Upper lobe of left lung (tissue), 4 donors: ENCODE data around the gene KIAA1958.

Experiments
- CTCF ChIP-seq, 6 experiments: fragments of 450-650 bp in 4 of 6; fragments of 200-600 bp in 2 of 6; sonication (generic) in 2 of 6; IDR thresholded peaks; one replicate each; pipeline ENCODE4 v1.5.1; 2016 to 2019; ENCODE audit warnings: antibody characterized with exemption in 6 of 6
- POLR2AphosphoS5 ChIP-seq, 2 donors: sonication (generic); formaldehyde crosslinking; IDR thresholded peaks; one replicate each; pipeline ENCODE4 v1.5.1; 2017; ENCODE audit warnings: antibody characterized with exemption in 2 of 2

GRCh38 chr9:112670991-112671625 is 184.5 kb downstream of the KIAA1958 start:
- TF ChIP-seq CTCF (IDR thresholded peaks at IDR 0.05) (no peak), POLR2AphosphoS5 (IDR thresholded peaks at IDR 0.05) (no peak)
